ENCODE results near the gene RTN1. TPM values are rescaled to one million over a fixed set of nuclear protein-coding genes. Genes with fewer than 3 reads are reported as not detected.

Gene RTN1
- total RNA-seq, 2 donors from 2014 or later: 12.5 to 13.1 TPM

- DNase-seq (ENCODE audit: low spot score): no peak
- intact Hi-C loops (cut with DNase I): no loop called here
Observed at GRCh38 chr14:59819446-59820088, 51.0 kb downstream of the RTN1 start.

DNA sequence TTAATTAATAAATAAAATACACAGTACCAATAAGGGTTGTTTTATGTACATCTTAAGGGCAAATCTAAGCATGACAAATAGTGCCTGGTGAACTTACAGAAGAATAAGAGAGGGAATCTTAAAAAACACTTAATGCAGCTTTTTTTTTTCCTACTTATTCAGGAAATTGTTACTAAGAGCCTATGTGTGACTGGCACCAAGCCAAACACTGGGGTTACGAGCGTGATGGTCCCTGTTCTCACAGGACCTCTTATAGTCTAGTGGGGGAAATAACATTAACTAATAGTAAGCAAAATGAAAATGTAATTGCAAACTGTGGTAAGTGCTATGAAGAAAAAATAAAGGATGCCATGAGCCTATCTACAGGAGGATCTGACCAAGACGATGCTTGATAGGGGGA, 53.6 kb downstream of the RTN1 start:
- intact Hi-C loops (cut with DNase I): no loop called here
- DNase-seq (ENCODE audit: low spot score): no peak

DNA sequence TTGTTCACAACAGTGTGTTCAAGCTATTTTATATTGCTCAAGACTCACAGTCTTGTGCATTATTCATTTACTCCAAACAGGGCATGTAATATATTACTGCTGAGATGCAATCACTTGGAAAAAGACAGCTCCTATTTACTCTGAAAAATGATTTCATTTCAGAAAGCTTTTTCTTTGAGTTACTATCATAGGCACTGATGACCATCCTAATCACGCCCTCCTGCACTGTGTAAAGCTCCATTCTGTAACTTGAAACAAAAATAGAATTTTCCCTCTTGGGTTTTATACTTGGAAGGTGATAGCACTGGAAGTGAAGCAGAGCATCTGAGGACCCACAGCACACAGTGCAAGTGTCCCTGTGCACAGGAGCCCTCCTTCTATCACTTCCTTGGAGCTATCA, 55.6 kb downstream of the RTN1 start:
- intact Hi-C loops (cut with DNase I): no loop called here
- DNase-seq (ENCODE audit: low spot score): no peak

GRCh38 chr14:59811815-59812214, 58.8 kb downstream of the RTN1 start:
- intact Hi-C loops (cut with DNase I): no loop called here
- no peak for DNase-seq (ENCODE audit: low spot score)

- intact Hi-C loops (cut with DNase I): no loop called here
- DNase-seq (ENCODE audit: low spot score): no peak
Observed at GRCh38 chr14:59811073-59811472, 59.5 kb downstream of the RTN1 start.

GRCh38 chr14:59803052-59803540, 67.5 kb downstream of the RTN1 start:
- DNase-seq (ENCODE audit: low spot score): no peak

GRCh38 chr14:59788176-59788575, 82.4 kb downstream of the RTN1 start:
- DNase-seq (ENCODE audit: low spot score): no peak
- intact Hi-C loops (cut with DNase I): no loop called here

More at GRCh38 chr14:59803052-59803540, 67.5 kb downstream of the RTN1 start:
- intact Hi-C loops (cut with DNase I): no loop called here

- no peak for DNase-seq (ENCODE audit: low spot score)
- intact Hi-C loops (cut with DNase I): no loop called here
Observed at GRCh38 chr14:59787045-59787674, 83.4 kb downstream of the RTN1 start.

- intact Hi-C loops (cut with DNase I): no loop called here
- no peak for DNase-seq (ENCODE audit: low spot score)
Observed at GRCh38 chr14:59785629-59786028, 84.9 kb downstream of the RTN1 start.

GRCh38 chr14:59782760-59783159, 87.8 kb downstream of the RTN1 start:
- no peak for DNase-seq (ENCODE audit: low spot score)
- intact Hi-C loops (cut with DNase I): no loop called here

- intact Hi-C loops (cut with DNase I): no loop called here
- DNase-seq (ENCODE audit: low spot score): no peak
Observed at GRCh38 chr14:59777006-59777579, 93.5 kb downstream of the RTN1 start.

GRCh38 chr14:59776468-59776867, 94.1 kb downstream of the RTN1 start:
- intact Hi-C loops (cut with DNase I): no loop called here
- DNase-seq (ENCODE audit: low spot score): no peak

DNA sequence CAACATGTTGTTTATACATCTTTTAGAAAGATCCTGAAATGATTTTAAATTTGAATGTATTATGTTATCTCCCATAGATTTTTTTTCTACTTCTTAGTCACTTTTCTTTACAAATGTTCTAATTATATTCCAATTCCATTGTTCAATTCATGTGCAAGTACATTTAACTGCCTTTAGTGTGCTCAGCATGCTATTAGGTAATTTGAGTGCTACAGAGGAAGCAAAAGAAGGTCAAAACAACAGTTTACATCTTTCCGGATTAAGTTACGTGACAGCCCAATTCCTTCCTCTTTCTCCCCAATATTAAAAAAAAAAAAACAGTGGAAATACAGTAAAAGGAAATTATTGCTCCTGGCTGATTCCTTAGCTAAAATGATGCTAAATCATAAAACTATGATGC, 98.3 kb downstream of the RTN1 start:
- intact Hi-C loops (cut with DNase I): no loop called here
- no peak for DNase-seq (ENCODE audit: low spot score)

GRCh38 chr14:59771577-59771976, 99.0 kb downstream of the RTN1 start:
- intact Hi-C loops (cut with DNase I): no loop called here
- no peak for DNase-seq (ENCODE audit: low spot score)

GRCh38 chr14:59769586-59769985, 101.0 kb downstream of the RTN1 start:
- intact Hi-C loops (cut with DNase I): no loop called here
- DNase-seq (ENCODE audit: low spot score): no peak

DNA sequence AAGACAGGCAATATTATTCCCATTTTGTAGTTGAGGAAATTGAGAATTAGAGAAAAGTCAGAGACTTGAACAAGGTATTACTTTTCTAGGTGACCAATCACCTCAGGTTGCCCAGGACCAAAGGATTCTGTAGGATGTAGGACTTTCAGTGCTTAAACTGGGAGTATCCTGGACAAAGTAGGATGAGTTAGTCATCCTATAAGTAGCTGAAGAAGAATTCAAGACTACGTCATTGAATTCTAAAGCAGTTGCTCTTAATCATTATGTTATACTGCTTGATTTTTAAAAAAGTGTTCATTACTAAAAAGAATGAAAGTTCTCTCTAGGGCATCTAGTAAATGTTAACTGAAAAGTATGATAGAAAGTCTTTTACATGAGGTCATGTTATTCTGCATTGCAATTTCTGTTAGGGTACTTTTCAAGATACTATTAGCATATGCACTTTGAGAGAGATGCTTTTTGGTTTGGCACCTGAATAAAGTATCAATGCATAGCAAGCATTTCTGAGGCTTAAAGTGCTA, 101.7 kb downstream of the RTN1 start:
- no peak for DNase-seq (ENCODE audit: low spot score)

GRCh38 chr14:59761851-59762250, 108.7 kb downstream of the RTN1 start:
- no peak for DNase-seq (ENCODE audit: low spot score)
- intact Hi-C loops (cut with DNase I): loop anchor here in 1 of 2 donors (5.0 kb wide), 1 partner anchor 1625 kb away; no protein-coding TSS in a partner anchor

More for the DNA sequence above, 101.7 kb downstream of the RTN1 start:
- intact Hi-C loops (cut with DNase I): no loop called here

DNA sequence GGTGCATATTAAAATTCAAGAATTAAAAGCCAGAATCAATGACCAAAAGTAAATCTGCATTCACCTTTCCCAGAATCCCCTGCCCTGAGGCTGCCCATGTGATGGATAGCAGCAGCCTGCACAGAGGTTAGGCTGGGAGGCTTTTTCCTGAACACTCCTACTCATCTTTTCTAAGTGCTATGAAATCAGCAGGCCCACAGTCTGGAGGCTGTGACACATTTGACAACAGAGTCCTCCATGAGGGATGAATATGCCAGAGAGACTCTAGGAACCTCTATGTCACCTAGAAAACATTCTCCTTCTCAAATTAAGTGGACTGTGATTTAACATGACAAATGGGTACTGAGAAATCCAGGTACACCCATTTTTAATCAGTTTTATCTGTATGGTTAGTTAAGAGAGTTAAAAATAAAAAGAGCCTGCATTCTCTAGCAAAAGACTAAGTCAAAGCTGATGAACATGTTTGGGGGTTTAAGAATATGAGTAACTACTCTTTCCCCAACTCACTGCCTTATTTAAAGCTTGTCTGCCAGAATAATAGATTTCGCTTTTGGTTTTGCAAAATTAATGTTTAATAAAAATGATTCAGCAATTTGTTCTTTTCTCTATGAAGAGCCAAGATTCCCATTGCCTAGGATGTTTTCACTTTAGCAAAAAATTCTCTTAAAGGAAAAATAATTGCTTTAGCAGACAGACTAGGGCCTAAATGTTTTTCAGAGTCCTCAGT, 115.0 kb downstream of the RTN1 start:
- no peak for DNase-seq (ENCODE audit: low spot score)
- intact Hi-C loops (cut with DNase I): no loop called here

GRCh38 chr14:59754256-59754655, 116.3 kb downstream of the RTN1 start:
- no peak for DNase-seq (ENCODE audit: low spot score)
- intact Hi-C loops (cut with DNase I): no loop called here

GRCh38 chr14:59753512-59753911, 117.1 kb downstream of the RTN1 start:
- DNase-seq (ENCODE audit: low spot score): no peak
- intact Hi-C loops (cut with DNase I): no loop called here

Data from posterior vena cava (tissue), 2 donors.